Gastrocnemius medialis (tissue), 4 donors: ENCODE results near the gene MAP3K7. TPM values are rescaled to one million over a fixed set of nuclear protein-coding genes. Genes with fewer than 3 reads are reported as not detected.
A peak's percentile ranks its signal among the peaks of the same experiment; 100 is the strongest.

Experiments used
- ATAC-seq, 2 donors: fragments of 150-250 bp; one replicate each; pipeline ENCODE4 v1.9.1; 2016
- DNase-seq, 2 donors: peaks; one replicate each; pipeline ENCODE4 v3.0.0-alpha.2; 2019
- H3K27ac ChIP-seq, 4 donors: fragments of 200-600 bp; sonication (generic); 1 replicate in 1 of 4; 2 replicates in 3 of 4; pipeline ENCODE4 v1.5.1; 2016 to 2018; ENCODE audit warnings: mild to moderate bottlenecking in 2 of 4, moderate library complexity in 1 of 4
- H3K27me3 ChIP-seq, 3 donors: fragments of 200-600 bp; sonication (generic) in 2 of 3; 1 replicate in 1 of 3; 2 replicates in 2 of 3; pipeline versions ENCODE4 v1.5.1 to v1.6.0; 2016 to 2019; ENCODE audit warnings: mild to moderate bottlenecking in 1 of 3, moderate library complexity in 1 of 3
- H3K36me3 ChIP-seq, 2 donors: fragments of 200-600 bp; sonication (generic) in 1 of 2; one replicate each; pipeline ENCODE4 v1.5.1; 2017 to 2018
- H3K4me1 ChIP-seq, 2 donors: fragments of 200-600 bp; sonication (generic) in 1 of 2; one replicate each; pipeline ENCODE4 v1.5.1; 2016 to 2017; ENCODE audit warnings: mild to moderate bottlenecking in 2 of 2
- H3K4me3 ChIP-seq, 4 donors: fragments of 200-600 bp; sonication (generic) in 3 of 4; 1 replicate in 1 of 4; 2 replicates in 3 of 4; pipeline ENCODE4 v1.5.1; 2016 to 2019; ENCODE audit warnings: mild to moderate bottlenecking in 2 of 4
- H3K9me3 ChIP-seq, 3 donors: fragments of 200-600 bp; sonication (generic) in 2 of 3; 1 replicate in 1 of 3; 2 replicates in 2 of 3; pipeline ENCODE4 v1.5.1; 2016 to 2019
- CTCF ChIP-seq, 5 experiments: fragments of 450-650 bp in 3 of 5; fragments of 200-600 bp in 2 of 5; sonication (generic) in 2 of 5; IDR thresholded peaks in 4 of 5; conservative IDR thresholded peaks in 1 of 5; 1 replicate in 4 of 5; 2 replicates in 1 of 5; pipeline ENCODE4 v1.5.1; 2016 to 2019; ENCODE audit warnings: antibody characterized with exemption in 5 of 5, mild to moderate bottlenecking in 3 of 5, moderate library complexity in 3 of 5
- POLR2A ChIP-seq, 2 donors: fragments of 450-650 bp; IDR thresholded peaks; one replicate each; pipeline ENCODE4 v1.6.1; 2017; ENCODE audit warnings: antibody characterized with exemption in 2 of 2, mild to moderate bottlenecking in 2 of 2, moderate library complexity in 2 of 2
- in situ Hi-C, 4 donors: fragments of 200-750 bp; cut with MboI; loops; one replicate each; pipeline versions ENCODE4 v1.15.0 to v1.8.0; 2017; ENCODE audit warnings: low sequenced_read_pairs in 4 of 4
- intact Hi-C: fragments of 100-400 bp; cut with DNase I; formaldehyde crosslinking; loops from one replicate; pipeline ENCODE4 v1.15.1; 2023; ENCODE audit warnings: low total_unique reads
- total RNA-seq, 4 donors: library from RNA; depleted of rRNA; stranded (reverse); fragments of >200 nt; gene quantifications; one replicate each; pipeline versions ENCODE4 v1.1.0 to v1.2.3, GENCODE V29; 2016

The MAP3K7 gene
- total RNA-seq, 4 donors from 2014 or later: 16.6 to 27.2 (median 18.9) TPM

- peak; percentile 92 to 95 for DNase-seq
- H3K36me3 ChIP-seq: no peaks in the 10 kb centered on the region
- H3K27ac ChIP-seq: peak overlapping the region; percentile 31 to 68 (median 58)
- TF ChIP-seq POLR2A (IDR thresholded peaks at IDR 0.05): no peak
- TF ChIP-seq CTCF (IDR thresholded peaks at IDR 0.05 in 4 of 5, conservative IDR thresholded peaks at IDR 0.05 in 1 of 5): peak; percentile 86 to 94 (median 93)
- peaks cover 0 to 5% of the 10 kb centered on the region in 2 donors for H3K4me1 ChIP-seq
- no peaks in the 10 kb centered on the region for H3K9me3 ChIP-seq
- peak; percentile 99 to 100 for ATAC-seq
- in situ Hi-C loops (loop anchor here in 3 of 4 donors (5.0 to 10.0 kb wide), 6 partner anchors 82 to 537 kb away; partner anchors contain the start of gene BACH2 (in 1 of the 3)), intact Hi-C loops (loop anchor here (1.0 to 10.0 kb wide), 7 partner anchors 86 to 1064 kb away; partner anchors contain the start of genes BACH2 and RRAGD)
- H3K4me3 ChIP-seq: no peak overlapping the region
- H3K27me3 ChIP-seq: no peaks in the 10 kb centered on the region
Measured at GRCh38 chr6:90478789-90479602, 107.9 kb downstream of the MAP3K7 start.

GRCh38 chr6:90478278-90478677 is 108.6 kb downstream of the MAP3K7 start:
- in situ Hi-C loops (loop anchor here in 3 of 4 donors (5.0 to 10.0 kb wide), 6 partner anchors 81 to 536 kb away; partner anchors contain the start of gene BACH2 (in 1 of the 3)), intact Hi-C loops (loop anchor here (2.0 to 10.0 kb wide), 5 partner anchors 181 to 1063 kb away; partner anchors contain the start of genes BACH2 and RRAGD)
- no peaks in the 10 kb centered on the region for H3K9me3 ChIP-seq
- ATAC-seq (no peak), DNase-seq (no peak)
- H3K27me3 ChIP-seq: no peaks in the 10 kb centered on the region
- H3K36me3 ChIP-seq: no peaks in the 10 kb centered on the region
- peaks cover 0 to 5% of the 10 kb centered on the region in 2 donors for H3K4me1 ChIP-seq
- H3K27ac ChIP-seq: peak overlapping the region in 1 of 4 donors; percentile 68
- no peak for TF ChIP-seq POLR2A (IDR thresholded peaks at IDR 0.05)
- no peak for TF ChIP-seq CTCF (IDR thresholded peaks at IDR 0.05 in 4 of 5, conservative IDR thresholded peaks at IDR 0.05 in 1 of 5)
- no peak overlapping the region for H3K4me3 ChIP-seq

GRCh38 chr6:90477366-90477765 is 109.5 kb downstream of the MAP3K7 start:
- no peaks in the 10 kb centered on the region for H3K36me3 ChIP-seq
- H3K27ac ChIP-seq: no peak overlapping the region
- H3K9me3 ChIP-seq: no peaks in the 10 kb centered on the region
- ATAC-seq: no peak
- intact Hi-C loops: loop anchor here (5.0 to 10.0 kb wide), 3 partner anchors 263 to 1063 kb away; partner anchors contain the start of gene RRAGD
- in situ Hi-C loops: loop anchor here in 3 of 4 donors (5.0 to 10.0 kb wide), 6 partner anchors 80 to 535 kb away; partner anchors contain the start of gene BACH2 (in 1 of the 3)
- H3K4me1 ChIP-seq: peaks cover 0 to 5% of the 10 kb centered on the region in 2 donors
- TF ChIP-seq POLR2A (IDR thresholded peaks at IDR 0.05) (no peak), CTCF (IDR thresholded peaks at IDR 0.05 in 4 of 5, conservative IDR thresholded peaks at IDR 0.05 in 1 of 5) (no peak)
- no peak for DNase-seq
- no peaks in the 10 kb centered on the region for H3K27me3 ChIP-seq
- no peak overlapping the region for H3K4me3 ChIP-seq

GRCh38 chr6:90472716-90473115 is 114.2 kb downstream of the MAP3K7 start:
- Histone ChIP-seq H3K4me3 (no peak overlapping the region), H3K27me3 (no peaks in the 10 kb centered on the region), H3K36me3 (no peaks in the 10 kb centered on the region), H3K9me3 (no peaks in the 10 kb centered on the region), H3K27ac (no peak overlapping the region), H3K4me1 (peaks cover 3 to 31% of the 10 kb centered on the region in 2 donors)
- intact Hi-C loops: loop anchor here (10.0 kb wide), 2 partner anchors 258 to 1058 kb away; partner anchors contain the start of gene RRAGD
- TF ChIP-seq CTCF (IDR thresholded peaks at IDR 0.05 in 4 of 5, conservative IDR thresholded peaks at IDR 0.05 in 1 of 5) (no peak), POLR2A (IDR thresholded peaks at IDR 0.05) (no peak)
- DNase-seq (no peak), ATAC-seq (no peak)
- in situ Hi-C loops: loop anchor here in 3 of 4 donors (10.0 kb wide), 3 partner anchors 178 to 528 kb away; partner anchors contain the start of gene BACH2 (in 1 of the 3)
